Mesenchymal stem cell (in vitro differentiated cells and primary cell): ENCODE data around the gene ASMTL.
"Not testable (repeated sequence)": the region's sequence is repeated elsewhere in the genome, so short reads cannot be mapped to it uniquely, and the experiment has no call there.

Experiments
- DNase-seq: peaks from one replicate; pipeline ENCODE4 v3.0.0-alpha.2; 2013
- H2AFZ ChIP-seq: one replicate; pipeline ENCODE4 v1.6.1; 2013; ENCODE audit warnings: low read depth, mild to moderate bottlenecking, control low read depth, inconsistent platforms, low read length, moderate library complexity
- H2AK5ac ChIP-seq: 2 replicates; pipeline ENCODE4 v1.6.1; 2013; ENCODE audit warnings: low read length, moderate library complexity, mild to moderate bottlenecking, inconsistent platforms; ENCODE audit not compliant: severe bottlenecking
- H2BK120ac ChIP-seq: one replicate; pipeline ENCODE4 v1.6.1; 2013; ENCODE audit warnings: low read depth, mild to moderate bottlenecking, inconsistent platforms, low read length, moderate library complexity
- H2BK12ac ChIP-seq, 2 experiments: one replicate each; pipeline ENCODE4 v1.6.1; 2013; ENCODE audit warnings: inconsistent platforms in 2 of 2, low read length in 2 of 2, mild to moderate bottlenecking in 2 of 2, moderate library complexity in 2 of 2, control low read depth in 1 of 2
- H2BK15ac ChIP-seq: one replicate; pipeline ENCODE4 v1.6.1; 2013; ENCODE audit warnings: mild to moderate bottlenecking, low read depth, inconsistent platforms; ENCODE audit not compliant: poor library complexity, severe bottlenecking
- H2BK5ac ChIP-seq: 2 replicates; pipeline ENCODE4 v1.6.1; 2013; ENCODE audit warnings: low read depth, mild to moderate bottlenecking, low read length, control low read depth, inconsistent platforms; ENCODE audit not compliant: poor library complexity, severe bottlenecking
- H3K14ac ChIP-seq, 2 experiments: one replicate each; pipeline ENCODE4 v1.6.1; 2013; ENCODE audit warnings: inconsistent platforms in 2 of 2, low read length in 2 of 2, control low read depth in 1 of 2, mild to moderate bottlenecking in 1 of 2, moderate library complexity in 1 of 2
- H3K18ac ChIP-seq, 2 experiments: one replicate each; pipeline ENCODE4 v1.6.1; 2013; ENCODE audit warnings: inconsistent platforms in 2 of 2, low read length in 2 of 2, control low read depth in 1 of 2, low read depth in 1 of 2, mild to moderate bottlenecking in 1 of 2
- H3K23ac ChIP-seq, 2 experiments: one replicate each; pipeline ENCODE4 v1.6.1; 2013; ENCODE audit warnings: inconsistent platforms in 2 of 2, low read length in 2 of 2, mild to moderate bottlenecking in 2 of 2, moderate library complexity in 2 of 2, control low read depth in 1 of 2
- H3K27ac ChIP-seq: 2 replicates; pipeline ENCODE4 v1.5.1; 2013; ENCODE audit warnings: mild to moderate bottlenecking, moderate library complexity, low read length, control low read depth, inconsistent platforms; ENCODE audit not compliant: poor library complexity, severe bottlenecking
- H3K27me3 ChIP-seq, 2 experiments: 2 replicates each; pipeline versions ENCODE4 v1.6.1 to v1.7.0; 2013; ENCODE audit warnings: low read length in 2 of 2, mild to moderate bottlenecking in 2 of 2, moderate library complexity in 2 of 2, control low read depth in 1 of 2, inconsistent platforms in 1 of 2; ENCODE audit not compliant: control insufficient read depth in 1 of 2, insufficient read depth in 1 of 2
- H3K36me3 ChIP-seq, 2 experiments: 2 replicates each; pipeline versions ENCODE4 v1.6.1 to v1.7.0; 2013; ENCODE audit warnings: low read length in 2 of 2, control low read depth in 1 of 2, inconsistent platforms in 1 of 2, low read depth in 1 of 2, mild to moderate bottlenecking in 1 of 2; ENCODE audit not compliant: insufficient read depth in 2 of 2, control insufficient read depth in 1 of 2
- H3K4ac ChIP-seq, 2 experiments: one replicate each; pipeline ENCODE4 v1.6.1; 2013; ENCODE audit warnings: inconsistent platforms in 2 of 2, low read length in 2 of 2, mild to moderate bottlenecking in 2 of 2, moderate library complexity in 2 of 2, control low read depth in 1 of 2, low read depth in 1 of 2
- H3K4me1 ChIP-seq: 2 replicates; pipeline ENCODE4 v1.6.1; 2013; ENCODE audit warnings: low read depth, low read length, control low read depth; ENCODE audit not compliant: control insufficient read depth, insufficient read depth
- H3K4me2 ChIP-seq: 2 replicates; pipeline ENCODE4 v1.6.1; 2013; ENCODE audit warnings: low read length, mild to moderate bottlenecking, inconsistent platforms; ENCODE audit not compliant: poor library complexity, severe bottlenecking
- H3K4me3 ChIP-seq, 2 experiments: 2 replicates each; pipeline versions ENCODE4 v1.5.1 to v1.7.0; 2013; ENCODE audit warnings: low read length in 2 of 2, mild to moderate bottlenecking in 2 of 2, control low read depth in 1 of 2, low read depth in 1 of 2; ENCODE audit not compliant: insufficient read depth in 1 of 2
- H3K79me1 ChIP-seq: replicated peaks from 2 replicates; pipeline ENCODE4 v1.6.1; 2013; ENCODE audit warnings: mild to moderate bottlenecking, control low read depth, low read length, inconsistent platforms; ENCODE audit not compliant: poor library complexity, severe bottlenecking
- H3K9ac ChIP-seq: 2 replicates; pipeline ENCODE4 v1.7.0; 2013; ENCODE audit warnings: mild to moderate bottlenecking, low read length, moderate library complexity
- H3K9me3 ChIP-seq: 2 replicates; pipeline ENCODE4 v1.7.0; 2013; ENCODE audit warnings: mild to moderate bottlenecking, low read length; ENCODE audit not compliant: control insufficient read depth
- H4K8ac ChIP-seq: one replicate; pipeline ENCODE4 v1.6.1; 2013; ENCODE audit warnings: inconsistent platforms, mild to moderate bottlenecking, low read length, moderate library complexity
- H4K91ac ChIP-seq: one replicate; pipeline ENCODE4 v1.6.1; 2013; ENCODE audit warnings: mild to moderate bottlenecking, low read length, inconsistent platforms
- whole genome bisulfite sequencing: methylation state at CpG from one replicate; pipeline ENCODE4 v1.1.7; 2013; ENCODE audit warnings: mixed read lengths; 5-methylcytosine and 5-hydroxymethylcytosine counted together

Gene ASMTL

DNA sequence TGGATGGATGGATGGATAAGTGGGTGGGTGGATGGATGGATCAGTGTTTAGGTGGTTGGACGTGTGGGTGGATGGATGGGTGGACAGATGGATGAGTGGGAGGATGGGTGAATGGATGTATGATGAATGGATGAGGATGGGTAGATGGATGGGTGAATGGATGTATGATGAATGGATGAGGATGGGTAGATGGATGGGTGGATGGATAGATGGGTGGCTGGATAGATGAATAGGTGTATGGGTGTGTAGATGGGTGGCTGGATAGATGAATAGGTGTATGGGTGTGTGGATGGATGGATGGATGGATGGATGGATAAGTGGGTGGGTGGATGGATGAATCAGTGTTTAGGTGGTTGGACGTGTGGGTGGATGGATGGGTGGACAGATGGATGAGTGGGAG, 21.9 kb upstream of the ASMTL start:
- not testable (repeated sequence) for H2AK5ac ChIP-seq, H2BK120ac ChIP-seq, H3K23ac ChIP-seq, H3K4ac ChIP-seq, H3K18ac ChIP-seq, H3K9ac ChIP-seq, H2BK12ac ChIP-seq, H3K27me3 ChIP-seq, H3K14ac ChIP-seq, H3K27ac ChIP-seq, H4K8ac ChIP-seq, H2AFZ ChIP-seq, H2BK15ac ChIP-seq, H2BK5ac ChIP-seq, H3K4me1 ChIP-seq, H4K91ac ChIP-seq, H3K9me3 ChIP-seq, H3K79me1 ChIP-seq, DNase-seq, H3K4me2 ChIP-seq, H3K36me3 ChIP-seq, H3K4me3 ChIP-seq
- 56% methylated on average over 2 of the region's 2 CpGs for WGBS

DNA sequence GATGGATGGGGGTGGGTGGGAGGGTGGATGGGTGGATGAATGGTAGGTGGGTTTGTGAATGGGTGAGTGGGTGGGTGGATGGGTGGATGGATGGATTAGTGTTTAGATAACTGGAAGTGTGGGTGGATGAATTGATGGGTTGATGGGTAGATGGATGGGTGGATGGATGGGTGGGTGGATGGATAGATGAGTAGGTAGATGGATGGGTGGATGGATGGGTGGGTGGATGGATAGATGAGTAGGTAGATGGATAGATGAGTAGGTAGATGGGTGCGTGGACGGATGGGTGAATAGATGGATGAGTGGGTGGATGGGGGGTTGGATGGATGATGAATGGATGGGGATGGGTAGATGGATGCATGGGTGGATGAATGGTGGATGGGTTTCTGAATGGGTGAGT, 20.3 kb upstream of the ASMTL start:
- Histone ChIP-seq H3K18ac (no peak overlapping the region), H4K91ac (no peak overlapping the region), H3K4me3 (no peak overlapping the region), H3K36me3 (no peaks in the 10 kb centered on the region), H2BK15ac (no peak overlapping the region), H3K27me3 (peaks cover 3 to 8% of the 10 kb centered on the region in 2 experiments), H3K4me1 (peaks cover 6% of the 10 kb centered on the region), H2AK5ac (no peak overlapping the region), H4K8ac (no peak overlapping the region), H3K23ac (no peak overlapping the region), H3K27ac (no peak overlapping the region), H2BK5ac (no peak overlapping the region), H2AFZ (no peak overlapping the region), H3K14ac (no peak overlapping the region), H3K4ac (no peak overlapping the region), H3K79me1 (no peaks in the 10 kb centered on the region), H3K9me3 (no peaks in the 10 kb centered on the region), H2BK12ac (no peak overlapping the region), H3K9ac (no peak overlapping the region), H3K4me2 (no peak overlapping the region), H2BK120ac (no peak overlapping the region)
- no peak for DNase-seq
- 94% methylated on average over 2 of the region's 2 CpGs for WGBS

DNA sequence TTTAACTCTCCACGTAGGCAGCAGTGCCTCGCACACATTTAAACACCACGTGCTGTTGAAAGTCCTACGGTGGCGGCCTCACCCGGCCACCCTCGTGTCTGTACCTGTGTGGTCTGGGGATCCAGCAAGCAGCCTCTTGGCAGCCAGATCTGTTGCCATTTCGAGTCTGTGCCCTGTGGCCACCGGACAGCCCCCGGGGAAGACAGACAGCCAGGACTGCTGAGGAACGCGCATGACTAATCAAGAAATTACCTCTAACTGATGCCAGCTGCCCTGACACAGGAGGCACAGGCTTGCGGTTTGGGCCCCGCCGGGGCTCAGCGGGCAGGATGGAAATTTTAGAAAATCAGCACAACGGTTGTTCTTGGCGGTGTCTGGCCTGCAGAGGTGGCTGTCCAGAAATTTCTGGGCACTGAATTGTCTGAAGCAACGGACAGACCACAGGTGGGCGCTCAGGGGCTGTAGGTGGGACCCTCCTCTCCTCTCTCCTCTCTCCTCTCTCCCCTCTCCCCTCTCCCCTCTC, 15.6 kb upstream of the ASMTL start:
- no peaks in the 10 kb centered on the region for H3K9me3 ChIP-seq
- H3K36me3 ChIP-seq: no peaks in the 10 kb centered on the region
- no peak overlapping the region for H2BK12ac ChIP-seq
- no peak overlapping the region for H3K4ac ChIP-seq
- H3K4me2 ChIP-seq: no peak overlapping the region
- H2BK120ac ChIP-seq: no peak overlapping the region
- no peak overlapping the region for H2BK5ac ChIP-seq
- WGBS: 91% methylated on average over 16 of the region's 20 CpGs
- H3K9ac ChIP-seq: no peak overlapping the region
- H3K23ac ChIP-seq: no peak overlapping the region
- peaks cover 0 to 53% of the 10 kb centered on the region in 2 experiments for H3K27me3 ChIP-seq
- no peak overlapping the region for H3K18ac ChIP-seq
- peaks cover 8% of the 10 kb centered on the region for H3K4me1 ChIP-seq
- H4K91ac ChIP-seq: no peak overlapping the region
- H3K79me1 ChIP-seq: no peaks in the 10 kb centered on the region
- no peak overlapping the region for H3K14ac ChIP-seq
- H4K8ac ChIP-seq: no peak overlapping the region
- H3K27ac ChIP-seq: no peak overlapping the region
- no peak overlapping the region for H3K4me3 ChIP-seq
- H2BK15ac ChIP-seq: no peak overlapping the region
- no peak overlapping the region for H2AK5ac ChIP-seq
- no peak overlapping the region for H2AFZ ChIP-seq
- no peak for DNase-seq

DNA sequence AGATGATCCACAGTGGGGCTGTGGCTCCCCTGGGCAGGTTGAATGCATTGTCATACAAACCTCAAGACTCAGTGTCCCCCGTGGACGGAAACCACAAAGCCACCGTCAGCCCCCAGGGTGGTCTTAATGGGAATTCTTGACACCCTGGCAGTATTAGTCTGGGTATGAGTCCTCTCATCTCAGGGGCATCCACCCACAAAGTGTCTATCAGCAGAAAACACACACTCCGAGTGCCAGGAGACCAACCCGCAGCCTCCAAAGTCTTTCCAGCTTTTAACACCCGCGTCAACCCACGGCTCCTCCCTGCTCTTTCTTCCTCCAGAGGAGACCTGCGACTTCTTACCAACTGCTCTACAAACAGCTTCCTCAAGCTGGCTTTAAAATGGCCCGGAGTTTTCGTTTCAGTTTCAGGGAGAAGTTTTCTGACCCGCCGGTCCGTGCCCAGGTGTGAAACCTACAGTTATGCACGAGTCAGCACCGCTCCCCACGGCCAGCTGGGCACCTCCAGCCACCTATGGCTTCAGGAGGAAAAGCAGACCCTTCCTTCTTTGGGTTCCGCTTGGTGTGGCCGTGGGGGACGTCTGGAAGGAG, 14.4 kb upstream of the ASMTL start:
- H2BK12ac ChIP-seq: no peak overlapping the region
- WGBS: 76% methylated on average over 20 of the region's 20 CpGs
- H3K9me3 ChIP-seq: no peaks in the 10 kb centered on the region
- no peak overlapping the region for H3K4me2 ChIP-seq
- H3K4me1 ChIP-seq: peaks cover 13% of the 10 kb centered on the region
- H2BK120ac ChIP-seq: no peak overlapping the region
- no peaks in the 10 kb centered on the region for H3K79me1 ChIP-seq
- H2BK5ac ChIP-seq: no peak overlapping the region
- H3K14ac ChIP-seq: no peak overlapping the region
- H3K36me3 ChIP-seq: no peaks in the 10 kb centered on the region
- H3K27me3 ChIP-seq: peaks cover 0 to 60% of the 10 kb centered on the region in 2 experiments
- H3K27ac ChIP-seq: no peak overlapping the region
- no peak overlapping the region for H2BK15ac ChIP-seq
- H3K9ac ChIP-seq: no peak overlapping the region
- H4K91ac ChIP-seq: no peak overlapping the region
- H3K18ac ChIP-seq: no peak overlapping the region
- no peak overlapping the region for H3K4me3 ChIP-seq
- H3K23ac ChIP-seq: no peak overlapping the region
- no peak overlapping the region for H4K8ac ChIP-seq
- no peak overlapping the region for H2AFZ ChIP-seq
- no peak overlapping the region for H3K4ac ChIP-seq
- no peak for DNase-seq
- H2AK5ac ChIP-seq: no peak overlapping the region
